ENCODE data around the gene RDH5.

RDH5 gene

GRCh38 chr12:55699471-55700055 is 20.6 kb upstream of the RDH5 start:
- in situ Hi-C loops (cut with HindIII; ENCODE audit: low sequenced_read_pairs), result no loop called here
- no peak for TF ChIP-seq CTCF (IDR thresholded peaks at IDR 0.05; ENCODE audit: low read depth, low read length)
- H3K4me3 ChIP-seq (ENCODE audit: low read depth, low read length), result no peak overlapping the region
- no peak for DNase-seq (ENCODE audit: low read depth, low spot score)

GRCh38 chr12:55700255-55701018 is 19.8 kb upstream of the RDH5 start:
- H3K4me3 ChIP-seq (ENCODE audit: low read depth, low read length), result no peak overlapping the region
- no peak for TF ChIP-seq CTCF (IDR thresholded peaks at IDR 0.05; ENCODE audit: low read depth, low read length)
- no peak for DNase-seq (ENCODE audit: low read depth, low spot score)
- in situ Hi-C loops (cut with HindIII; ENCODE audit: low sequenced_read_pairs), result no loop called here

GRCh38 chr12:55702861-55703260 is 17.3 kb upstream of the RDH5 start:
- no peak overlapping the region for H3K4me3 ChIP-seq (ENCODE audit: low read depth, low read length)
- no peak for TF ChIP-seq CTCF (IDR thresholded peaks at IDR 0.05; ENCODE audit: low read depth, low read length)
- in situ Hi-C loops (cut with HindIII; ENCODE audit: low sequenced_read_pairs), result no loop called here
- DNase-seq (ENCODE audit: low read depth, low spot score), result no peak

GRCh38 chr12:55703288-55703687 is 16.9 kb upstream of the RDH5 start:
- TF ChIP-seq CTCF (IDR thresholded peaks at IDR 0.05; ENCODE audit: low read depth, low read length), result no peak
- in situ Hi-C loops (cut with HindIII; ENCODE audit: low sequenced_read_pairs), result no loop called here
- no peak overlapping the region for H3K4me3 ChIP-seq (ENCODE audit: low read depth, low read length)
- DNase-seq (ENCODE audit: low read depth, low spot score), result no peak

- no peak for TF ChIP-seq CTCF (IDR thresholded peaks at IDR 0.05; ENCODE audit: low read depth, low read length)
- no peak for DNase-seq (ENCODE audit: low read depth, low spot score)
- no peak overlapping the region for H3K4me3 ChIP-seq (ENCODE audit: low read depth, low read length)
- in situ Hi-C loops (cut with HindIII; ENCODE audit: low sequenced_read_pairs), result no loop called here
Measured at GRCh38 chr12:55703901-55704761, 16.1 kb upstream of the RDH5 start.

GRCh38 chr12:55704824-55705718 is 15.1 kb upstream of the RDH5 start:
- in situ Hi-C loops (cut with HindIII; ENCODE audit: low sequenced_read_pairs), result no loop called here
- no peak for TF ChIP-seq CTCF (IDR thresholded peaks at IDR 0.05; ENCODE audit: low read depth, low read length)
- no peak overlapping the region for H3K4me3 ChIP-seq (ENCODE audit: low read depth, low read length)
- no peak for DNase-seq (ENCODE audit: low read depth, low spot score)
